OCI-LY1 (cell line): ENCODE results near the gene CRYM.

Experiments used
- H2AFZ ChIP-seq: fragments of 200-600 bp; sonication (generic), shearing (Covaris generic); 2 replicates; pipeline ENCODE4 v1.6.0; 2014; ENCODE audit warnings: antibody characterized with exemption, mild to moderate bottlenecking, low read length
- H3F3A ChIP-seq: fragments of 200-600 bp; sonication (generic), shearing (Covaris generic); 2 replicates; pipeline ENCODE4 v1.6.0; 2014; ENCODE audit warnings: mild to moderate bottlenecking, antibody characterized with exemption, low read length, moderate library complexity; ENCODE audit not compliant: insufficient read depth
- H3K27ac ChIP-seq: fragments of 200-600 bp; sonication (generic); 2 replicates; pipeline ENCODE4 v1.5.1; 2014; ENCODE audit warnings: low read length, mixed run types, mild to moderate bottlenecking, low read depth; ENCODE audit not compliant: poor library complexity, severe bottlenecking
- H3K27me3 ChIP-seq: fragments of 200-600 bp; sonication (generic); 2 replicates; pipeline ENCODE4 v1.6.0; 2014; ENCODE audit warnings: antibody characterized with exemption, mild to moderate bottlenecking, low read length, moderate library complexity; ENCODE audit not compliant: insufficient read depth
- H3K36me3 ChIP-seq: fragments of 200-600 bp; sonication (generic); 2 replicates; pipeline ENCODE4 v1.6.1; 2014; ENCODE audit warnings: mild to moderate bottlenecking, antibody characterized with exemption, low read length, moderate library complexity, mixed read lengths; ENCODE audit not compliant: insufficient read depth
- H3K4me1 ChIP-seq: fragments of 200-600 bp; sonication (generic); 2 replicates; pipeline ENCODE4 v1.5.1; 2014; ENCODE audit warnings: mild to moderate bottlenecking, low read length, moderate library complexity; ENCODE audit not compliant: insufficient read depth, severe bottlenecking
- H3K4me2 ChIP-seq: fragments of 200-600 bp; sonication (generic), shearing (Covaris generic); 2 replicates; pipeline ENCODE4 v1.6.1; 2014; ENCODE audit warnings: low read length
- H3K4me3 ChIP-seq: fragments of 200-600 bp; sonication (generic); 2 replicates; pipeline ENCODE4 v1.5.1; 2014; ENCODE audit warnings: low read length, low read depth, mild to moderate bottlenecking, mixed read lengths; ENCODE audit not compliant: poor library complexity, severe bottlenecking
- H3K79me2 ChIP-seq: fragments of 200-600 bp; shearing (Covaris generic); 2 replicates; pipeline ENCODE4 v1.6.1; 2016; ENCODE audit warnings: mixed run types, low read length, mixed read lengths; ENCODE audit not compliant: insufficient read depth
- H3K9ac ChIP-seq: fragments of 200-600 bp; sonication (generic), shearing (Covaris generic); 2 replicates; pipeline ENCODE4 v1.6.1; 2014; ENCODE audit warnings: mild to moderate bottlenecking, low read length, mixed read lengths
- H3K9me2 ChIP-seq: fragments of 200-600 bp; sonication (generic), shearing (Covaris generic); 2 replicates; pipeline ENCODE4 v1.6.1; 2014; ENCODE audit warnings: low read depth, mild to moderate bottlenecking, low read length, mixed read lengths
- H3K9me3 ChIP-seq: fragments of 200-600 bp; shearing (Covaris generic); 2 replicates; pipeline ENCODE4 v1.6.1; 2014; ENCODE audit warnings: low read length, mixed read lengths
- H4K20me1 ChIP-seq: fragments of 200-600 bp; sonication (generic), shearing (Covaris generic); 2 replicates; pipeline ENCODE4 v1.6.0; 2016; ENCODE audit warnings: mild to moderate bottlenecking, low read length; ENCODE audit not compliant: insufficient read depth
- CTCF ChIP-seq: fragments of 200-600 bp; sonication (generic), shearing (Covaris generic); IDR thresholded peaks from 2 replicates; pipeline ENCODE4 v1.5.1; 2017; ENCODE audit warnings: mild to moderate bottlenecking, antibody characterized with exemption, low read length, moderate library complexity, mixed read lengths
- EZH2 ChIP-seq: fragments of 200-600 bp; sonication (generic), shearing (Covaris generic); IDR thresholded peaks from 2 replicates; pipeline ENCODE4 v1.8.0; 2017; ENCODE audit warnings: borderline replicate concordance, mixed run types, mild to moderate bottlenecking, antibody characterized with exemption, low read length, moderate library complexity, mixed read lengths

Gene CRYM

DNA sequence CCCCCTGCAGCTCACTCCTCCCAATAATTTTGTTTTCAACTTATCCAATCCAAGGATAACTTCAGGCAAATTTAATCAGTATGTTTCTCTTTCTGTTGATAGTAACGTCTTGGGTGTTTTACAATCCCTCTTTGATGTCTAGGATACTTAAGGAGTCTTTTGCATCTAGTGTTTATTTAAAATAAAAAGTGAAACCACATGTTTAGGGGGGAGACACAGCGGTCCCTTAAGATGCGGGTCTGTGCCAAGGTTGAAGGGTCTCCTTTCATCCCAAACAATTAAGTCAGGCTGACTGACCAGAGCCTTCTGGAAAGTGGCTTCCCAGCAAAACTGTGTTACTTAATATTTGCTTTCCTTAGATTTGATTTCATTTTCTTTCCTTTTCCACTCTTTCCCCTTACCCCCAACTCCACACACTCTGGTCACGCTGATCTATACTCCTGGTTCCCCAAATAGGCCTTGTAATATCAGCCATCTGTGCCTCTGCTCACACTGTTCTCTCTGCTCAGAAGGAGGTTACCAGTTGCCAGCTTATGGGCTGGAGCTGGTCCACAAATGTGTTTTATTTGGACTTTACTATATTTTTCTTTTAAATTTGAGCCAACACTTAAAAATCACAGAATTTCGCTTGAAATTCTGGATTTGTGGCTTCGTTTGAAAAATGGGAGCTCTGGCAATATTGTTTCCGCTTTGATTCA is 33.4 kb downstream of the CRYM start:
- H3K4me3 ChIP-seq: no peak overlapping the region
- H3K4me2 ChIP-seq: no peak overlapping the region
- no peak overlapping the region for H3K9ac ChIP-seq
- H3K27me3 ChIP-seq: no peaks in the 10 kb centered on the region
- H3K4me1 ChIP-seq: no peaks in the 10 kb centered on the region
- H4K20me1 ChIP-seq: no peaks in the 10 kb centered on the region
- no peaks in the 10 kb centered on the region for H3K36me3 ChIP-seq
- H3F3A ChIP-seq: no peaks in the 10 kb centered on the region
- no peaks in the 10 kb centered on the region for H3K9me2 ChIP-seq
- no peaks in the 10 kb centered on the region for H3K9me3 ChIP-seq
- H3K79me2 ChIP-seq: no peaks in the 10 kb centered on the region
- H3K27ac ChIP-seq: no peak overlapping the region
- no peak overlapping the region for H2AFZ ChIP-seq
- TF ChIP-seq EZH2 (no peak), CTCF (no peak)

GRCh38 chr16:21242756-21243155 is 35.3 kb downstream of the CRYM start:
- no peak overlapping the region for H3K9ac ChIP-seq
- no peaks in the 10 kb centered on the region for H4K20me1 ChIP-seq
- H3K9me3 ChIP-seq: no peaks in the 10 kb centered on the region
- H3K27me3 ChIP-seq: no peaks in the 10 kb centered on the region
- H2AFZ ChIP-seq: no peak overlapping the region
- H3K27ac ChIP-seq: no peak overlapping the region
- H3F3A ChIP-seq: no peaks in the 10 kb centered on the region
- H3K9me2 ChIP-seq: no peaks in the 10 kb centered on the region
- no peak overlapping the region for H3K4me3 ChIP-seq
- no peaks in the 10 kb centered on the region for H3K4me1 ChIP-seq
- H3K36me3 ChIP-seq: no peaks in the 10 kb centered on the region
- TF ChIP-seq EZH2 (no peak), CTCF (no peak)
- H3K79me2 ChIP-seq: no peaks in the 10 kb centered on the region
- no peak overlapping the region for H3K4me2 ChIP-seq

- Histone ChIP-seq H3K27ac (no peak overlapping the region), H3K4me1 (no peaks in the 10 kb centered on the region), H3K4me3 (no peak overlapping the region), H3K9ac (no peak overlapping the region), H2AFZ (no peak overlapping the region), H3K36me3 (no peaks in the 10 kb centered on the region), H3K27me3 (no peaks in the 10 kb centered on the region), H3F3A (no peaks in the 10 kb centered on the region), H3K79me2 (no peaks in the 10 kb centered on the region), H3K9me3 (no peaks in the 10 kb centered on the region), H3K9me2 (no peaks in the 10 kb centered on the region), H4K20me1 (no peaks in the 10 kb centered on the region), H3K4me2 (no peak overlapping the region)
- TF ChIP-seq CTCF (no peak), EZH2 (no peak)
Measured at GRCh38 chr16:21239646-21240045, 38.4 kb downstream of the CRYM start.
